ENCODE data around the gene TPM3. TPM values are rescaled to one million over a fixed set of nuclear protein-coding genes. Genes with fewer than 3 reads are reported as not detected.

Gene TPM3
- total RNA-seq, 4 donors from 2014 or later: 227 to 352 (median 298) TPM

- Histone ChIP-seq H3K36me3 (no peaks in the 10 kb centered on the region), H3K4me1 (no peaks in the 10 kb centered on the region), H3K27me3 (no peaks in the 10 kb centered on the region), H3K4me3 (replicated peaks in 1 of 3) (no peak overlapping the region), H3K9me3 (no peaks in the 10 kb centered on the region), H3K27ac (no peak overlapping the region)
- DNase-seq: no peak
- TF ChIP-seq POLR2A (IDR thresholded peaks at IDR 0.05) (no peak), CTCF (IDR thresholded peaks at IDR 0.05) (no peak)
- intact Hi-C loops (cut with DNase I): no loop called here
- WGBS, 2 donors: 44 to 70% methylated on average over 1 of the region's 1 CpG
These were observed 76.7 kb downstream of the TPM3 start for GRCh38 chr1:154115180-154115579.

MicroRNAs encoded within 50 kb of the gene (microRNA counts, 767-probe panel; counts per million panel counts)
- microRNA hsa-miR-190b: 0 to 2,842 counts per million in 2 donors

Small RNAs within 50 kb of the gene (microRNA-seq; reads per million reads assigned to microRNA genes)
- gene MIR190B: 14.3 reads per million, percentile 32 among the genes with 10 or more reads in this experiment

Small RNAs within 50 kb of the gene (small RNA-seq; reads per million reads assigned to genes)
- 0.47 reads per million for gene MIR190B

Other genes with a start within 250 kb of the TPM3 start
- 10 to 100 TPM; 28.9 to 63.7 (median 44.8) TPM for gene DENND4B, start 245.4 kb downstream of the TPM3 start, total RNA-seq
- 10 to 100 TPM; 11.4 to 22.5 (median 18.1) TPM for gene CRTC2, start 233.5 kb downstream of the TPM3 start, total RNA-seq
- gene SLC39A1, start 228.6 kb downstream of the TPM3 start, total RNA-seq: 100 to 1,000 TPM in 2 of 4 donors, 10 to 100 TPM in 2; 90.4 to 109 (median 99.5) TPM
- gene CREB3L4, start 224.2 kb downstream of the TPM3 start, total RNA-seq: 10 to 100 TPM in 3 of 4 donors, 1 to 10 TPM in 1; 6.6 to 23.1 (median 17.0) TPM
- gene JTB, start 214.4 kb downstream of the TPM3 start, total RNA-seq: 100 to 1,000 TPM; 173 to 393 (median 247) TPM
- gene RAB13, start 205.8 kb downstream of the TPM3 start, total RNA-seq: 10 to 100 TPM; 30.6 to 48.2 (median 38.1) TPM
- gene RPS27, start 201.3 kb downstream of the TPM3 start, total RNA-seq: 1,000 to 10,000 TPM; 2,032 to 3,294 (median 2,297) TPM
- under 1 TPM in 3 of 4 donors, not detected in 1; 0.13 to 0.38 (median 0.22) TPM for gene NUP210L, start 37.0 kb downstream of the TPM3 start, total RNA-seq
- gene CFAP141, start 14.2 kb upstream of the TPM3 start, total RNA-seq: not detected
- gene UBAP2L, start 28.9 kb upstream of the TPM3 start, total RNA-seq: 100 to 1,000 TPM in 2 of 4 donors, 10 to 100 TPM in 2; 57.8 to 102 (median 88.8) TPM
- gene HAX1, start 80.5 kb upstream of the TPM3 start, total RNA-seq: 100 to 1,000 TPM in 2 of 4 donors, 10 to 100 TPM in 2; 52.0 to 104 (median 94.5) TPM
- not detected for gene AQP10, start 129.0 kb upstream of the TPM3 start, total RNA-seq
- gene ATP8B2, start 133.4 kb upstream of the TPM3 start, total RNA-seq: 100 to 1,000 TPM in 1 of 4 donors, 10 to 100 TPM in 3; 61.6 to 106 (median 76.4) TPM
- gene IL6R, start 213.2 kb upstream of the TPM3 start, total RNA-seq: 10 to 100 TPM in 1 of 4 donors, 1 to 10 TPM in 3; 4.4 to 15.3 (median 7.4) TPM